HFFc6 (cell line): Measurements from ENCODE around the gene EFCAB8. TPM values are rescaled to one million over a fixed set of nuclear protein-coding genes. Genes with fewer than 3 reads are reported as not detected.

Experiments
- DNase-seq: peaks from one replicate; pipeline ENCODE4 v3.0.0-alpha.2; 2018
- H3K27ac Mint-ChIP-seq: 2 replicates; pipeline ENCODE4 v1.8.0; 2020; ENCODE audit warnings: mild to moderate bottlenecking, mixed read lengths
- H3K27me3 Mint-ChIP-seq: 2 replicates; pipeline ENCODE4 v1.8.0; 2021; ENCODE audit warnings: mild to moderate bottlenecking, moderate library complexity, mixed read lengths; ENCODE audit not compliant: insufficient read depth
- H3K36me3 Mint-ChIP-seq: 2 replicates; pipeline ENCODE4 v1.8.0; 2021; ENCODE audit warnings: low read depth, mixed read lengths
- H3K4me1 Mint-ChIP-seq: 2 replicates; pipeline ENCODE4 v1.8.0; 2020; ENCODE audit warnings: low read depth, mixed read lengths
- H3K4me3 Mint-ChIP-seq: 2 replicates; pipeline ENCODE4 v1.8.0; 2020; ENCODE audit warnings: mild to moderate bottlenecking, moderate library complexity, mixed read lengths
- H3K9me3 Mint-ChIP-seq: 2 replicates; pipeline ENCODE4 v1.8.0; 2020; ENCODE audit warnings: mild to moderate bottlenecking, mixed read lengths
- total RNA-seq, 6 experiments: library from RNA; stranded (reverse); fragmentation: NEBNext Ultra II Directional; extraction: Animal tissue kit (Norgen Biotek cat#: 25700); gene quantifications; 2 replicates in 1 of 6; 3 replicates in 5 of 6; pipeline ENCODE4 v1.2.3, GENCODE V29; 2021
- TF ChIP-seq, protein P1 (sequence below): fragments of 200-600 bp; sonication (generic); IDR thresholded peaks from 2 replicates; pipeline ENCODE4 v1.5.0; 2021; ENCODE audit warnings: antibody characterized with exemption, mild to moderate bottlenecking

Gene EFCAB8
- total RNA-seq, 6 experiments from 2014 or later = not detected

DNA sequence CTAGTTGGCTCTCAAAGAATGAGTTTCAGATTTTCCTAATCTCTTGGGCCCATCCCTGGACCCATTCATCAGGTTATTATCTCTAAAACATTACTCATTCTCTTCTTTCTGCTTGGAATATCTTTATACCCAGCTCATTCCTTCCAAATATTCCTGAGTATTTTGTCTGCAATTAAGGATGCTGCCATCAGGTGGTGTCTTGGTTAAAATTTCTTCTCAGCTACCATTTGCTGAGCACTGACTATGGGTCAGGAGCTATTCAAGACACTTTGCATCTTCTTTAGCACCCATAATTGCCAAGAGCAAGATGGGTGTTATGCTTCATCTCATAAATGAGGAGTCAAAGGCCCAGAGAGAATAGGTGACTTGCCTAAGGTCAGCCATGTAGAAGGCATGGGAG lies 137.1 kb downstream of the EFCAB8 start:
- Mint-ChIP-seq H3K4me1 (no peaks in the 10 kb centered on the region), H3K27ac (no peak overlapping the region), H3K27me3 (peaks cover 47% of the 10 kb centered on the region), H3K4me3 (no peak overlapping the region), H3K36me3 (no peaks in the 10 kb centered on the region), H3K9me3 (peaks cover 19% of the 10 kb centered on the region)
- TF ChIP-seq, protein P1, sequence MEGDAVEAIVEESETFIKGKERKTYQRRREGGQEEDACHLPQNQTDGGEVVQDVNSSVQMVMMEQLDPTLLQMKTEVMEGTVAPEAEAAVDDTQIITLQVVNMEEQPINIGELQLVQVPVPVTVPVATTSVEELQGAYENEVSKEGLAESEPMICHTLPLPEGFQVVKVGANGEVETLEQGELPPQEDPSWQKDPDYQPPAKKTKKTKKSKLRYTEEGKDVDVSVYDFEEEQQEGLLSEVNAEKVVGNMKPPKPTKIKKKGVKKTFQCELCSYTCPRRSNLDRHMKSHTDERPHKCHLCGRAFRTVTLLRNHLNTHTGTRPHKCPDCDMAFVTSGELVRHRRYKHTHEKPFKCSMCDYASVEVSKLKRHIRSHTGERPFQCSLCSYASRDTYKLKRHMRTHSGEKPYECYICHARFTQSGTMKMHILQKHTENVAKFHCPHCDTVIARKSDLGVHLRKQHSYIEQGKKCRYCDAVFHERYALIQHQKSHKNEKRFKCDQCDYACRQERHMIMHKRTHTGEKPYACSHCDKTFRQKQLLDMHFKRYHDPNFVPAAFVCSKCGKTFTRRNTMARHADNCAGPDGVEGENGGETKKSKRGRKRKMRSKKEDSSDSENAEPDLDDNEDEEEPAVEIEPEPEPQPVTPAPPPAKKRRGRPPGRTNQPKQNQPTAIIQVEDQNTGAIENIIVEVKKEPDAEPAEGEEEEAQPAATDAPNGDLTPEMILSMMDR = peak; percentile 50
- no peak for DNase-seq

DNA sequence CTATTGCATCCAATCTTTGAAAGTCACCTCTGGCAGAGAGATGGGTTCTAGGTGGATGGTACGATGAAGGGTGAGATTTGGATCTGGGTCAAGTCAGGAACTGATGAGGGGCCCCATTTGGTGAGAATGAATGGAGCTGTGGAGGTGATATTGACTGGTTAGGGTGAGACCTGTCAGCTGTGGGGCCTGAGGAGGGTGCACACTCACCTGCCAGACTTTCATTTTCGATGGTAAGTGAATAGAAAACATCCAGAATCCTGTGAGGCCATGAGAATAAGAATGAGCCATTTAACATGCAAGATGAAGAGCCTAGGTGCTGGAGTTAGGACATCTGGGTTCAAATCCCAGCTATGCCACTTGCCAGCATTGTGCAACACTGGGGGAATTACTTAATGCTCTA lies 138.7 kb downstream of the EFCAB8 start:
- Mint-ChIP-seq H3K27ac (no peak overlapping the region), H3K4me1 (no peaks in the 10 kb centered on the region), H3K4me3 (no peak overlapping the region), H3K9me3 (peaks cover 19% of the 10 kb centered on the region), H3K27me3 (peaks cover 45% of the 10 kb centered on the region), H3K36me3 (no peaks in the 10 kb centered on the region)
- TF ChIP-seq, protein P1 = no peak
- no peak for DNase-seq

DNA sequence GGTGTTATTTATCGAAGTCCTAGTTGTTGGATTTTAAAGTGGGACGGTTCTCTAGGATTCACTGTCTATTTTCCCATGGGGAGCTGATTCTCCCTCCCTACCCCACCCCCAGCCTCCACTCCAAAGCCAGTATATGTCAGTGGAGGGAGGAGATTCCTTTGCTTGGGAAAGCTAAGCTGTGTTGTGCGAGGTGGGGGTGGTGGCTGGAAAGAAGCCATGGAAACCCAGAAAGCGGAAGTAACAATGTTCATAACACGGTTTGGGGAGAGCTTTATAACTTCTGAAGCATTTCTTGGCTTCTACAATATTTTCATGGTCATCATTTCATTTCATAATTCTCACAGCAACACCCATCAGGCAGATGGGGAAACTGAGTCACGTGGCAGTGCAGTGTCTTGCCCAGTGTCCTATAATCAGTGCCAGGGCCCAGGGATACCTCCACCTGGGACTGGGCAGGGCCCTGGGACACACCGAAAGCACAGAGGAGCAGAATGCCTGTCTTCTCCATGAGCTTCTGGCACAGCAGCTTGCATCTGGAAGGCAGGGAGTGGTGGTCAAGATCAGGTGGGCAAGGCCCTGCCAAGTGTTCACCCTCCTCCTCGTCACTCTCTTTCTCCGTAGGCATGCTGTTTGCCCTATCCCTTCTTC lies 141.0 kb downstream of the EFCAB8 start:
- H3K27me3 Mint-ChIP-seq = peaks cover 31% of the 10 kb centered on the region
- no peak overlapping the region for H3K27ac Mint-ChIP-seq
- H3K4me3 Mint-ChIP-seq = no peak overlapping the region
- no peak for DNase-seq
- no peaks in the 10 kb centered on the region for H3K4me1 Mint-ChIP-seq
- H3K36me3 Mint-ChIP-seq = no peaks in the 10 kb centered on the region
- H3K9me3 Mint-ChIP-seq = peaks cover 13% of the 10 kb centered on the region
- TF ChIP-seq, protein P1 = no peak

DNA sequence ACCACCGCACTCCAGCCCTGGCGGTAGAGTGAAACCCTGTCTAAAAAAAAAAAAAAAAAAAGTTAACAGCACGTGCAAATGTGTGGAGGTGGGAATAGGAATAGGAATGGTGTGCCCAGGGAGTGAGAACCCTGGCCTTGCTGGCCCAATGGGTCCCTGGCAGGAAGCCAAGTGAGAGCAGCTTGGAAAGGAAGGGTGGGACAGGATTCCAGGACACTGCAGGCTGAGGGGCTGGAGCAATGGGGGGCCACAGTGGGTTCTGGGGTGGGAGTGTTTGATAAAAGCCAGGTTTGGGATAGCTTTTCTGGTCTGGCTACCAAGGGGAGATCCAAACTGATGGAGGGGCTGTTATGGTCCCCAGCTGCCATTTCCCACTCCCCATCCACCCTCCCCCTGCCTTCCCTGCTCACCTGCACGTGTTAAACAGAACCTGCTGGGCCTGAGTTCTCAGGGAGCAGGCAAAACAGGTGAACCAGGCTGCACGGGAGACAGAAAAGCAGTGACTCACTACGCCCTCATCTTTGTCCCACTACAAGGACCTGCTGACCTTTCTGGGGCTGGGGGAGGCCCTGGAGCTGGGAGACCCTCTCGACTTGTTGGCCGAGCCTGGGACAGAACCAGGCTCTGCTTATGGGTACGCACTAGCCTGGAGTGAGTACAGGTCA lies 142.2 kb downstream of the EFCAB8 start:
- H3K36me3 Mint-ChIP-seq = 0 out of 2 replicates have a peak, but pooled peaks cover 4% of the 10 kb centered on the region
- peaks cover 7% of the 10 kb centered on the region for H3K9me3 Mint-ChIP-seq
- H3K4me1 Mint-ChIP-seq = no peaks in the 10 kb centered on the region
- TF ChIP-seq, protein P1 = no peak
- H3K4me3 Mint-ChIP-seq = no peak overlapping the region
- no peak for DNase-seq
- H3K27ac Mint-ChIP-seq = no peak overlapping the region
- H3K27me3 Mint-ChIP-seq = peaks cover 29% of the 10 kb centered on the region

DNA sequence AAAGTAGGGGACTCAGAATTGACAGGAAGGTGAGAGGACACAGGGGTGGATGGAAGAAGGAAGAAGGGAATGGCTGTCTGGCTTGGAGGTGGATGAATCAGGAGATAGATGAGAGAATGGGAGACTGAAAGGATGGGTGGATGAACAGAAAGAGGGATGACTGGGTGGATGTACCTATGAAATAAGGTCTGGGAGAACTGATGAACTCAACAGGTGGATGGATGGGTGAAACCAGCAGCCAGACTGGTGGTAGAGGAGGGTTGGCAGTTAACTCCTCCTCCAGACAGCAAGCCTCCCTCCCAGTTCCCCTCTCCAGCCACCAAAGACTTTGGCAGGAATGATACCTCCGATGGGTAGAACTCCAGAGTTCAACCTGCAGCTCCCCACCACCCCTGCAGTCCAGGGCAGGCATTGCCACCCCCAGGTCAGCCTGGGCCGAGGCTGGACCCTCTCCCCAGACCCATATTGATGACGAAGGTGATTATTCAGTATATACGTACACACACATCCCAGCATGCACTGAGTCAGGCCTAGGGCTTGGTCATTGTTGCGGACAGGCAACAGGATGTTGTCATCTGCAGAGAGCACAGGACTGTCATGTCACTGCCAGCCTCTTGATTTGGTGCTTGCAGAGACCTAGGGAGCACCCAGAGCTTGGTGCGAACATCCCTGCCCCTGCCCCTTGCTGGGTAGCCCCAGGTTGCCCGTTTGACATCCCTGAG lies 143.5 kb downstream of the EFCAB8 start:
- no peaks in the 10 kb centered on the region for H3K4me1 Mint-ChIP-seq
- 0 out of 2 replicates have a peak, but pooled peaks cover 4% of the 10 kb centered on the region for H3K36me3 Mint-ChIP-seq
- H3K27ac Mint-ChIP-seq = no peak overlapping the region
- TF ChIP-seq, protein P1 = no peak
- peaks cover 29% of the 10 kb centered on the region for H3K27me3 Mint-ChIP-seq
- H3K4me3 Mint-ChIP-seq = no peak overlapping the region
- DNase-seq = no peak
- H3K9me3 Mint-ChIP-seq = peaks cover 6% of the 10 kb centered on the region
